Measurements from ENCODE around the gene PF4V1. TPM values are rescaled to one million over a fixed set of nuclear protein-coding genes. Genes with fewer than 3 reads are reported as not detected.

The PF4V1 gene
- polyA plus RNA-seq, 2 of the 4 experiments (the other 2 are of a cell fraction) = not detected

GRCh38 chr4:73822812-73823504, 30.1 kb upstream of the PF4V1 start:
- POLR2A ChIA-PET = no interaction called here
- Histone ChIP-seq H3K9me3 (no peaks in the 10 kb centered on the region), H3K4me2 (no peak overlapping the region), H3K27ac (no peak overlapping the region), H3K4me3 (no peak overlapping the region), H3K4me1 (no peaks in the 10 kb centered on the region)
- DNase-seq (ENCODE audit: low read depth in 1 of 2, low spot score in 1 of 2) = no peak
- CTCF ChIA-PET = interaction anchor here (0.9 kb wide), 1 partner anchor 160 kb away, joined by 3 read pairs; no protein-coding TSS in a partner anchor
- TF ChIP-seq RCOR1 (IDR thresholded peaks at IDR 0.05; ENCODE audit: low read depth, low read length) = no peak
- no peak for TF ChIP-seq GATA3 (IDR thresholded peaks at IDR 0.05; ENCODE audit: borderline replicate concordance)
- TF ChIP-seq HOXA7 (CRISPR knock-in tag; IDR thresholded peaks at IDR 0.05) = no peak
- TF ChIP-seq RFX5 (IDR thresholded peaks at IDR 0.05) = no peak
- TF ChIP-seq, protein P1, sequence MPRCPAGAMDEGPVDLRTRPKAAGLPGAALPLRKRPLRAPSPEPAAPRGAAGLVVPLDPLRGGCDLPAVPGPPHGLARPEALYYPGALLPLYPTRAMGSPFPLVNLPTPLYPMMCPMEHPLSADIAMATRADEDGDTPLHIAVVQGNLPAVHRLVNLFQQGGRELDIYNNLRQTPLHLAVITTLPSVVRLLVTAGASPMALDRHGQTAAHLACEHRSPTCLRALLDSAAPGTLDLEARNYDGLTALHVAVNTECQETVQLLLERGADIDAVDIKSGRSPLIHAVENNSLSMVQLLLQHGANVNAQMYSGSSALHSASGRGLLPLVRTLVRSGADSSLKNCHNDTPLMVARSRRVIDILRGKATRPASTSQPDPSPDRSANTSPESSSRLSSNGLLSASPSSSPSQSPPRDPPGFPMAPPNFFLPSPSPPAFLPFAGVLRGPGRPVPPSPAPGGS (IDR thresholded peaks at IDR 0.05) = no peak
- TF ChIP-seq MYC (IDR thresholded peaks at IDR 0.05; ENCODE audit: borderline replicate concordance, low read length) = no peak
- TF ChIP-seq HES2 (IDR thresholded peaks at IDR 0.05) = no peak
- no peak for TF ChIP-seq USF2 (IDR thresholded peaks at IDR 0.05)
- TF ChIP-seq EP300 (IDR thresholded peaks at IDR 0.05) = no peak
- TF ChIP-seq HOXB5 (CRISPR knock-in tag; IDR thresholded peaks at IDR 0.05) = no peak
- no peak for TF ChIP-seq ZFP36 (IDR thresholded peaks at IDR 0.05; ENCODE audit: borderline replicate concordance, partially characterized antibody)
- no peak for TF ChIP-seq EHMT2 (IDR thresholded peaks at IDR 0.05; ENCODE audit: low read depth)
- no peak for TF ChIP-seq ZSCAN20 (CRISPR knock-in tag; IDR thresholded peaks at IDR 0.05)
- TF ChIP-seq POLR2AphosphoS2 (conservative IDR thresholded peaks at IDR 0.05; ENCODE audit: low read length) = no peak
- no peak for TF ChIP-seq HDAC2 (IDR thresholded peaks at IDR 0.05)
- TF ChIP-seq RARB (CRISPR knock-in tag; IDR thresholded peaks at IDR 0.05) = no peak
- TF ChIP-seq JUNB (IDR thresholded peaks at IDR 0.05) = no peak
- no peak for FAIRE-seq
- ATAC-seq = no peak

GRCh38 chr4:73823760-73824159, 29.3 kb upstream of the PF4V1 start:
- no peak for DNase-seq (ENCODE audit: low read depth in 1 of 2, low spot score in 1 of 2)
- TF ChIP-seq NPAS2 (CRISPR knock-in tag; IDR thresholded peaks at IDR 0.05; ENCODE audit: borderline replicate concordance) (no peak), USF2 (IDR thresholded peaks at IDR 0.05) (no peak)
- FAIRE-seq = no peak
- ChIA-PET POLR2A (no interaction called here), CTCF (interaction anchor here (1.0 kb wide), 1 partner anchor 9 kb away, joined by 3 read pairs; no protein-coding TSS in a partner anchor)
- Histone ChIP-seq H3K4me2 (no peak overlapping the region), H3K9me3 (no peaks in the 10 kb centered on the region), H3K4me3 (no peak overlapping the region), H3K4me1 (no peaks in the 10 kb centered on the region), H3K27ac (no peak overlapping the region)
- ATAC-seq = no peak

DNA sequence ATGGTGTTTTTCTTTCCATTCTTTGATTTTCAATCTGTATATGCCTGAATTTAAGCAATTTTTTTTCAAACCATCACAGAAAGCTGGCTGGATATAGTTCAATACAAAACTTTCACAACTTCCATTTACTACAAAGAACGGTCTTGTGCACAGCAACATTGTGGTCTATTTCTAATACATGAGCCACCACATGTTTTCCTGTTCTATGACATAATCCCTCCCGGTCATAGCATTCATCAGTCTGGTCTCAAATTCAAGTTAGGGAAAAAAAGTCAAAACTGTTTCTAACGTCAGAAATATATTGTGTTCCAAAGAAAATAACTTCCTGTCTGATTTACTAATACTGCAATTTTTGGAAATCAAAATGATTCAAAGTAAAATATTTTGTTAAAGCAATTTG, 24.1 kb upstream of the PF4V1 start:
- Histone ChIP-seq H3K4me2 (no peak overlapping the region), H3K9me3 (no peaks in the 10 kb centered on the region), H3K4me1 (no peaks in the 10 kb centered on the region), H3K4me3 (no peak overlapping the region), H3K27ac (no peak overlapping the region)
- 87% methylated on average over 3 of the region's 3 CpGs for WGBS (ENCODE audit: missing lambda C conversion rate)
- ChIA-PET CTCF (no interaction called here), POLR2A (no interaction called here)
- DNase-seq (ENCODE audit: low read depth in 1 of 2, low spot score in 1 of 2) = no peak
- no peak for FAIRE-seq
- TF ChIP-seq, protein P2, sequence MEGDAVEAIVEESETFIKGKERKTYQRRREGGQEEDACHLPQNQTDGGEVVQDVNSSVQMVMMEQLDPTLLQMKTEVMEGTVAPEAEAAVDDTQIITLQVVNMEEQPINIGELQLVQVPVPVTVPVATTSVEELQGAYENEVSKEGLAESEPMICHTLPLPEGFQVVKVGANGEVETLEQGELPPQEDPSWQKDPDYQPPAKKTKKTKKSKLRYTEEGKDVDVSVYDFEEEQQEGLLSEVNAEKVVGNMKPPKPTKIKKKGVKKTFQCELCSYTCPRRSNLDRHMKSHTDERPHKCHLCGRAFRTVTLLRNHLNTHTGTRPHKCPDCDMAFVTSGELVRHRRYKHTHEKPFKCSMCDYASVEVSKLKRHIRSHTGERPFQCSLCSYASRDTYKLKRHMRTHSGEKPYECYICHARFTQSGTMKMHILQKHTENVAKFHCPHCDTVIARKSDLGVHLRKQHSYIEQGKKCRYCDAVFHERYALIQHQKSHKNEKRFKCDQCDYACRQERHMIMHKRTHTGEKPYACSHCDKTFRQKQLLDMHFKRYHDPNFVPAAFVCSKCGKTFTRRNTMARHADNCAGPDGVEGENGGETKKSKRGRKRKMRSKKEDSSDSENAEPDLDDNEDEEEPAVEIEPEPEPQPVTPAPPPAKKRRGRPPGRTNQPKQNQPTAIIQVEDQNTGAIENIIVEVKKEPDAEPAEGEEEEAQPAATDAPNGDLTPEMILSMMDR (IDR thresholded peaks at IDR 0.05) = no peak
- TF ChIP-seq RAD21 (conservative IDR thresholded peaks at IDR 0.05 in 1 of 2, IDR thresholded peaks at IDR 0.05 in 1 of 2) = no peak
- no peak for ATAC-seq

All from A549 (cell line).